Suprapubic skin (tissue), 3 donors: ENCODE measurements around the gene WDR6.

Experiments used
- POLR2A ChIP-seq, 2 donors: fragments of 450-650 bp; IDR thresholded peaks; one replicate each; pipeline ENCODE4 v1.6.1; 2017; ENCODE audit warnings: antibody characterized with exemption in 2 of 2, mild to moderate bottlenecking in 2 of 2, moderate library complexity in 2 of 2
- TF ChIP-seq, protein P1 (sequence below), 2 donors: fragments of 200-600 bp in 1 of 2; fragments of 450-650 bp in 1 of 2; sonication (generic) in 1 of 2; IDR thresholded peaks; one replicate each; pipeline ENCODE4 v1.5.1; 2016 to 2019; ENCODE audit warnings: antibody characterized with exemption in 2 of 2, mild to moderate bottlenecking in 1 of 2, moderate library complexity in 1 of 2

DNA sequence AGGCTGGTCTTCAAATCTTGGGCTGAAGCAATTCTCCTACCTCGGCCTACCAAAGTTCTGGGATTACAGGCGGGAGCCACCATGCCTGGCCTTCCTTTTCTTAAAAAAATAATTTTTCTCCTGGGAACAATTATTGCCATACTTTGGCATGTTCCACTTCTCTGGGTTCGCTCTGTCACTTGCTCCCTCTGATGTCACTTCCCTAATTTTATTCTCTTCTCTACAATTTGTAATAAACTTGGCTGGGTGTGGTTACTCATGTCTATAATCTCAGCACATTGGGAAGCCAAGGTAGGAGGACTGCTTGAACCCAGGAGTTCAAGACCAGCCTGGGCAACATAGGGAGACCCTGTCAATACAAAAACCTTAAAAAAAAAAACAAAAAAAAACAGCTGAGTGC is 28.1 kb downstream of the WDR6 start:
- TF ChIP-seq, protein P1, sequence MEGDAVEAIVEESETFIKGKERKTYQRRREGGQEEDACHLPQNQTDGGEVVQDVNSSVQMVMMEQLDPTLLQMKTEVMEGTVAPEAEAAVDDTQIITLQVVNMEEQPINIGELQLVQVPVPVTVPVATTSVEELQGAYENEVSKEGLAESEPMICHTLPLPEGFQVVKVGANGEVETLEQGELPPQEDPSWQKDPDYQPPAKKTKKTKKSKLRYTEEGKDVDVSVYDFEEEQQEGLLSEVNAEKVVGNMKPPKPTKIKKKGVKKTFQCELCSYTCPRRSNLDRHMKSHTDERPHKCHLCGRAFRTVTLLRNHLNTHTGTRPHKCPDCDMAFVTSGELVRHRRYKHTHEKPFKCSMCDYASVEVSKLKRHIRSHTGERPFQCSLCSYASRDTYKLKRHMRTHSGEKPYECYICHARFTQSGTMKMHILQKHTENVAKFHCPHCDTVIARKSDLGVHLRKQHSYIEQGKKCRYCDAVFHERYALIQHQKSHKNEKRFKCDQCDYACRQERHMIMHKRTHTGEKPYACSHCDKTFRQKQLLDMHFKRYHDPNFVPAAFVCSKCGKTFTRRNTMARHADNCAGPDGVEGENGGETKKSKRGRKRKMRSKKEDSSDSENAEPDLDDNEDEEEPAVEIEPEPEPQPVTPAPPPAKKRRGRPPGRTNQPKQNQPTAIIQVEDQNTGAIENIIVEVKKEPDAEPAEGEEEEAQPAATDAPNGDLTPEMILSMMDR (IDR thresholded peaks at IDR 0.05), result no peak
- no peak for TF ChIP-seq POLR2A (IDR thresholded peaks at IDR 0.05)
